Breast epithelium (tissue), 3 donors: ENCODE results near the gene PRPF38A.

Experiments used
- POLR2AphosphoS5 ChIP-seq, 3 donors: sonication (generic); formaldehyde crosslinking; IDR thresholded peaks; one replicate each; pipeline ENCODE4 v1.6.1; 2017; ENCODE audit warnings: antibody characterized with exemption in 3 of 3
- TF ChIP-seq, protein P1 (sequence below), 3 donors: fragments of 450-650 bp; IDR thresholded peaks; one replicate each; pipeline ENCODE4 v1.5.1; 2016 to 2017; ENCODE audit warnings: antibody characterized with exemption in 3 of 3, mild to moderate bottlenecking in 3 of 3, moderate library complexity in 3 of 3

DNA sequence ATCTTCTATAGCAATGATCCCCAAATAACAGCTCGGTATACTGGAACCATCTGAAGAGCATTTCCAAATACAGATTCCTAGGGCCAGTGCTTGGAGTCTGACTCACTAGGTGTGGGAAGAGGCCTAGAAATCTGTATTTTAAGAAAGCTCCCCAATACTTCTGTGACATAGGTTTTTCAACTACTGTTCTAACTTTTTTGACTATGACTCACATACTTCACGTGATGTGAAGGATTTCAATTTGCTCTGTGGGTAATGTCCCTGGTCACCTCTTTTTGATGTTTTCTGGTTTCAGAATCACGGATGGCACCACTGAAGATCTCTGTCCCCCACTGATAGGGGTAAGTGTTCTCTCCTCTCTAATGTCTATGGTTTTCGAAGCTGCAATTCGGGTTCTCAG, 11.2 kb upstream of the PRPF38A start:
- TF ChIP-seq, protein P1, sequence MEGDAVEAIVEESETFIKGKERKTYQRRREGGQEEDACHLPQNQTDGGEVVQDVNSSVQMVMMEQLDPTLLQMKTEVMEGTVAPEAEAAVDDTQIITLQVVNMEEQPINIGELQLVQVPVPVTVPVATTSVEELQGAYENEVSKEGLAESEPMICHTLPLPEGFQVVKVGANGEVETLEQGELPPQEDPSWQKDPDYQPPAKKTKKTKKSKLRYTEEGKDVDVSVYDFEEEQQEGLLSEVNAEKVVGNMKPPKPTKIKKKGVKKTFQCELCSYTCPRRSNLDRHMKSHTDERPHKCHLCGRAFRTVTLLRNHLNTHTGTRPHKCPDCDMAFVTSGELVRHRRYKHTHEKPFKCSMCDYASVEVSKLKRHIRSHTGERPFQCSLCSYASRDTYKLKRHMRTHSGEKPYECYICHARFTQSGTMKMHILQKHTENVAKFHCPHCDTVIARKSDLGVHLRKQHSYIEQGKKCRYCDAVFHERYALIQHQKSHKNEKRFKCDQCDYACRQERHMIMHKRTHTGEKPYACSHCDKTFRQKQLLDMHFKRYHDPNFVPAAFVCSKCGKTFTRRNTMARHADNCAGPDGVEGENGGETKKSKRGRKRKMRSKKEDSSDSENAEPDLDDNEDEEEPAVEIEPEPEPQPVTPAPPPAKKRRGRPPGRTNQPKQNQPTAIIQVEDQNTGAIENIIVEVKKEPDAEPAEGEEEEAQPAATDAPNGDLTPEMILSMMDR (IDR thresholded peaks at IDR 0.05), result no peak
- TF ChIP-seq POLR2AphosphoS5 (IDR thresholded peaks at IDR 0.05), result no peak
